AG09309 (cell line): ENCODE measurements around the gene COLEC11.

Experiments used
- DNase-seq: peaks from one replicate; pipeline ENCODE4 v3.0.0-alpha.2; 2010; ENCODE audit warnings: low read depth
- H3K4me3 ChIP-seq: 2 replicates; pipeline ENCODE4 v1.5.1; 2011; ENCODE audit warnings: mild to moderate bottlenecking, low read depth, low read length, moderate library complexity; ENCODE audit not compliant: control insufficient read depth
- TF ChIP-seq, protein P1 (sequence below): IDR thresholded peaks from 2 replicates; pipeline ENCODE4 v1.5.1; 2011; ENCODE audit warnings: mild to moderate bottlenecking, low read depth, low read length, inconsistent platforms; ENCODE audit not compliant: insufficient read depth, control insufficient read depth; ENCODE audit errors: missing control alignments

Gene COLEC11

DNA sequence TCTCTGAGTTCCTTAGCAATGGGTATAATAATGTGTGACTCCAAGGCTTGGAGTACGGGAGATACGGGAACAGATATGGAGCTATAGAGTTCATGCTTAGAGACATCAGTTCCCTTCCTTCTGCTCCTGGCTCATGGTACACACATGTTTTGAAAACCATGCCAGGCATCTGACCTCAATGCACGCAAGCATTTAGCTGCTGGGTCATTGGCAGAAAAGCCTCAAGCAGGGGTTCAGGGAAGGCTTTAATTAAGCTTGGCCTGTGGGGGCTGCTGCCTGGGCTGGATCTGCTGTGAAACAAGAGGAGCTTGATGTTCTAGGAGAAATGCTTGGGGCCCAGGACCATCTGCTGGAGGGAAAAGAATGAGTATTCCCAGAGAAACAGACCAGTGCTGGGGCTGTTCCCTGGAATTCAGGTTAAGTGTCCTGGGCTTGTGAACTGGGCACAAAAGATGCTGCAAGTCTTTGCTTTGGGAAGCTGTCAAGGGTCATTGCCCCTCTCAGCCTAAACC lies 66.3 kb downstream of the COLEC11 start:
- TF ChIP-seq, protein P1, sequence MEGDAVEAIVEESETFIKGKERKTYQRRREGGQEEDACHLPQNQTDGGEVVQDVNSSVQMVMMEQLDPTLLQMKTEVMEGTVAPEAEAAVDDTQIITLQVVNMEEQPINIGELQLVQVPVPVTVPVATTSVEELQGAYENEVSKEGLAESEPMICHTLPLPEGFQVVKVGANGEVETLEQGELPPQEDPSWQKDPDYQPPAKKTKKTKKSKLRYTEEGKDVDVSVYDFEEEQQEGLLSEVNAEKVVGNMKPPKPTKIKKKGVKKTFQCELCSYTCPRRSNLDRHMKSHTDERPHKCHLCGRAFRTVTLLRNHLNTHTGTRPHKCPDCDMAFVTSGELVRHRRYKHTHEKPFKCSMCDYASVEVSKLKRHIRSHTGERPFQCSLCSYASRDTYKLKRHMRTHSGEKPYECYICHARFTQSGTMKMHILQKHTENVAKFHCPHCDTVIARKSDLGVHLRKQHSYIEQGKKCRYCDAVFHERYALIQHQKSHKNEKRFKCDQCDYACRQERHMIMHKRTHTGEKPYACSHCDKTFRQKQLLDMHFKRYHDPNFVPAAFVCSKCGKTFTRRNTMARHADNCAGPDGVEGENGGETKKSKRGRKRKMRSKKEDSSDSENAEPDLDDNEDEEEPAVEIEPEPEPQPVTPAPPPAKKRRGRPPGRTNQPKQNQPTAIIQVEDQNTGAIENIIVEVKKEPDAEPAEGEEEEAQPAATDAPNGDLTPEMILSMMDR = no peak
- no peak overlapping the region for H3K4me3 ChIP-seq
- DNase-seq = no peak

DNA sequence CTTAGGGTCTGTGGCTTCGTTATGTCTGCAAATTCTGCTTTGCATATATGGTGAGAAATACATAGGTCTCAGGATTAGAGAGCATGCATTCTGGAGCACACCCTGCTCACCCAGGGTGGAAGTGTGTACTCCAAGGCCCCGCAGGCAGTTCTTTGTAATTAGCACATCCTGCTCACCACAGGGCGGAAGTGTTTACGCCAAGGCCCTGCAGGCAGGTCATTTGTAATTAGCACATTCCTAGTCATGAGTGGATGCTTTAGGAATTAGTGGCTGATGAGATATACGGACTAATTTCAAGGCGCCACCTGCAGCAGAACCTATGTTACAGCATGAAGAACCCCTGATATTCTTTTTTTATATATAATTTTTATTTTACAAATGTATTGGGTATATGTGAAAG lies 67.3 kb downstream of the COLEC11 start:
- H3K4me3 ChIP-seq = no peak overlapping the region
- TF ChIP-seq, protein P1 = no peak
- no peak for DNase-seq

DNA sequence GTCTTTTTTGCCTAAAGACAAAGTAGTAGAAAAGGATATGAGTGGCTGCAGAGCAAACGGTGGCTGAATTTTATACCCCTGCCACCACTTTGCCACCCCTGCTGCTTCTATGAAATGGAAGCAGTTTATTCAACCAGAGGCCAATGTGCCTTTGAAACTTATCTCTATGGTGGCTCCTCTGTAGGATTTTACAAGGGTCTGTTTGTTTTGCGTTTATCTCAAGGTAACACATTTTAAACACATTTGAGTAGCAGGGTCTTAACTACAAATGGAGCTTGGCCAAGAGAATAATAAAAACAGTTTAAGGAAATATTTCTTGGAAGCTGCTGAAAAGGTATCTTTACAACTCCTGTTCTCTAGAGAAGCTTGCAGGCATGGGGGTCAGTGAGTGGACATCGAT lies 69.2 kb downstream of the COLEC11 start:
- TF ChIP-seq, protein P1 = no peak
- H3K4me3 ChIP-seq = no peak overlapping the region
- DNase-seq = no peak

DNA sequence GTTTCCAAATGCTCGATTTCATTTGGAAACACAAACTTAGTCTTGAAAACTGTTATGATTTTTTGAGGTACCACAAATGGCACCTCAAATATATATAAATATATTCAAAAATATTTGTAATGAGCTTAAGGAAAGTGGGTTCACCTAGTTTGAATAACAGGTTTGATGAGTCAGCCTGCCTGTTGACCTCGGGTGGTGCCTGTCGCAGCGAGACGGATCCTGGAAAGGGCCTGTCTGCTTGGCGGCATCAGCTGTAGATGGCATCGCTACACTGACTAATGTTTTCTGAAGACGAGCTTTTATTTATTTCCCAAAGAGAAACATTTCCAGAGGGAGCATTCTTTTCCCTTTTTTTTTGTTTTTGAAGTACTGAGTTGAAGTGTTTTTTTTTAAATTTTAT lies 70.0 kb downstream of the COLEC11 start:
- TF ChIP-seq, protein P1 = no peak
- H3K4me3 ChIP-seq = no peak overlapping the region
- no peak for DNase-seq

DNA sequence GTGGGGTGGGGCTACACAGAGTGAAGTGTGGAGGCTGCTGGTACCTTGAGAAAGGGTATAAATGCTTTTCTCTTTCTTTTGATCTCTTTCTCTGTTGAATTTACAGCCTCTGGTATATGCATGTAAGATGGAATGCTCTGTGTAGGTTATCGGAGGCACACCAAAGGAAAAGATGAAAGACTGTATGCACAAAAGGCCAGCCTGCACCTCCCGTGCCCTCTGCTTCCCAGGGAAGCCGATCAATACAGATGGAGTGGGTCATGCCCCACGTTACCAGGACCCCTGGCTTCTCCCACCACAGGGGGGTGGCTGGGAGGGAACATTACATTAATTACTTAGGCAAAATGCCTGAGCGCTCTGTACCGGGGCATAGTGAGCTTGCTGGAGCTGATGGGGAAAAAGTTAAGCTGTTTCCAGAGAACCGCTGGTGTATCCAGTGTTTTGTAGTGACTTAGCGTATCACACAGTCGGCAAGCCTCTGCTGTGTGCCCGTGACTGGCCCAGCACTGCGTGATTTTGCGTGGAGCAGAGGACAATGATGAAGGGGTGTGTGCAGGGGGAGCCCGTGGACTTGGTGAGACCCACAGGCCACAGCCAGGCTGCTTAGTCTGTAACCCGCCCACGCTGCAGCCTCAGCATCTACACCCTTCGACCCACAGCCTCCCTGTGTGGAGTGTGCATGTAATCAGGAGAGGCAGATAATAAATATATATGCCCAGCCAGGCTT lies 71.1 kb downstream of the COLEC11 start:
- TF ChIP-seq, protein P1 = no peak
- DNase-seq = no peak
- no peak overlapping the region for H3K4me3 ChIP-seq

DNA sequence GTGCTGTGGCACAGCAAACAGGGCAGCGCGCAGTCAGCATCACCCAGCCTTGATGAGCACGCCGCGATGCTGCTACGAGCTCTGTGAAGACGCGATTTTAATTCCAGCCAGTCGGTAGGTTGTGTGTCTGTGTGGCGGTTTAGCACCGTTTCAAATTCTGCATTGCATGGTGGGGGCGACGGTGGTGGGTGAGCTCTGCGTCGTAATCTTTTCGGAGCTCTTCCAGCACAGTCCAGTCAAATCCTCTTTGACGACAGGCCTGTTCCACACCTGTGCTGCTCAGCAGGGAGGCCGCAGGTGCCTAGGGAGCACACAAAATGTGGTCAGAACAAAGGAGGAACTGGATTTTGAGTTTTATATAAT lies 71.7 kb downstream of the COLEC11 start:
- no peak overlapping the region for H3K4me3 ChIP-seq
- DNase-seq = no peak
- TF ChIP-seq, protein P1 = no peak

DNA sequence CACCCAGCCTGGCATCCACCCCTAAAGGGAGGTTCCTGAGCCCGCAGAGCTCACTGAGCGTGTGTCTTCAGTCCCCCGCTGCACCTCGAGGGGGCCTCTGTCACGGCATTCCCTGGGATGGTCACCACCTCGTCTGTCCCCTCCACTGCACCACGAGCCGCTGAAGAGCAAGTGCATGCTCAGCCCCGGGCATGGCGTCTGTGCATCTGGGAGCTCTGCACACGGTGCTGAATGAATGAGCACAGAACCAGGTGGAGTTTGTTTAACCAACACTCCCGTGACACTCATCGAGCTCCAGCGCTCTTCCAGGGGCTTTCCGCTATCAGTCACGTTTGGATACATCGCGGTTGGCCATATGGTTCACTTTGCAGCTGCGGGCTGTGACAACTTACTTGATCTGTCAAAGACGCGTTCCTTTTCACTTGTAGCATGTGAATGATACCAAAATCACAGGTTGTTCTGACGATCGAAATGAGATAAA lies 72.3 kb downstream of the COLEC11 start:
- TF ChIP-seq, protein P1 = no peak
- no peak overlapping the region for H3K4me3 ChIP-seq
- DNase-seq = no peak
